Panc1 (cell line): ENCODE data around the gene ZNF232.
"Not testable (repeated sequence)": the region's sequence is repeated elsewhere in the genome, so short reads cannot be mapped to it uniquely, and the experiment has no call there.

ENCODE experiments used
- CTCF ChIP-seq: fragments of 450-650 bp; IDR thresholded peaks from 2 replicates; pipeline ENCODE4 v1.5.1; 2017; ENCODE audit warnings: mild to moderate bottlenecking
- SIN3A ChIP-seq: IDR thresholded peaks from 2 replicates; pipeline ENCODE4 v1.6.1; 2012; ENCODE audit warnings: low read depth, mild to moderate bottlenecking, low read length, moderate library complexity, borderline replicate concordance; ENCODE audit not compliant: insufficient read depth
- TF ChIP-seq, protein P1 (sequence below), 2 experiments: IDR thresholded peaks; 2 replicates each; pipeline ENCODE4 v1.6.1; 2011 to 2012; ENCODE audit warnings: low read depth in 2 of 2, control low read depth in 1 of 2, low read length in 1 of 2, mild to moderate bottlenecking in 1 of 2, moderate library complexity in 1 of 2; ENCODE audit not compliant: insufficient read depth in 1 of 2

GRCh38 chr17:5142877-5143276 is 31.2 kb upstream of the ZNF232 start:
- not testable (repeated sequence) for TF ChIP-seq SIN3A, CTCF
- TF ChIP-seq, protein P1, sequence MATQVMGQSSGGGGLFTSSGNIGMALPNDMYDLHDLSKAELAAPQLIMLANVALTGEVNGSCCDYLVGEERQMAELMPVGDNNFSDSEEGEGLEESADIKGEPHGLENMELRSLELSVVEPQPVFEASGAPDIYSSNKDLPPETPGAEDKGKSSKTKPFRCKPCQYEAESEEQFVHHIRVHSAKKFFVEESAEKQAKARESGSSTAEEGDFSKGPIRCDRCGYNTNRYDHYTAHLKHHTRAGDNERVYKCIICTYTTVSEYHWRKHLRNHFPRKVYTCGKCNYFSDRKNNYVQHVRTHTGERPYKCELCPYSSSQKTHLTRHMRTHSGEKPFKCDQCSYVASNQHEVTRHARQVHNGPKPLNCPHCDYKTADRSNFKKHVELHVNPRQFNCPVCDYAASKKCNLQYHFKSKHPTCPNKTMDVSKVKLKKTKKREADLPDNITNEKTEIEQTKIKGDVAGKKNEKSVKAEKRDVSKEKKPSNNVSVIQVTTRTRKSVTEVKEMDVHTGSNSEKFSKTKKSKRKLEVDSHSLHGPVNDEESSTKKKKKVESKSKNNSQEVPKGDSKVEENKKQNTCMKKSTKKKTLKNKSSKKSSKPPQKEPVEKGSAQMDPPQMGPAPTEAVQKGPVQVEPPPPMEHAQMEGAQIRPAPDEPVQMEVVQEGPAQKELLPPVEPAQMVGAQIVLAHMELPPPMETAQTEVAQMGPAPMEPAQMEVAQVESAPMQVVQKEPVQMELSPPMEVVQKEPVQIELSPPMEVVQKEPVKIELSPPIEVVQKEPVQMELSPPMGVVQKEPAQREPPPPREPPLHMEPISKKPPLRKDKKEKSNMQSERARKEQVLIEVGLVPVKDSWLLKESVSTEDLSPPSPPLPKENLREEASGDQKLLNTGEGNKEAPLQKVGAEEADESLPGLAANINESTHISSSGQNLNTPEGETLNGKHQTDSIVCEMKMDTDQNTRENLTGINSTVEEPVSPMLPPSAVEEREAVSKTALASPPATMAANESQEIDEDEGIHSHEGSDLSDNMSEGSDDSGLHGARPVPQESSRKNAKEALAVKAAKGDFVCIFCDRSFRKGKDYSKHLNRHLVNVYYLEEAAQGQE (IDR thresholded peaks at IDR 0.05; ENCODE audit: insufficient read depth in 1 of 2, low read depth in 2 of 2, low read length in 1 of 2): not testable (repeated sequence)
